Activated CD4-positive, CD25-positive, alpha-beta regulatory T cell treated with anti-CD3 and anti-CD28 coated beads, Interleukin-2, amount 50 U/mL, for 16 hours (primary cell): ENCODE measurements around the gene MAGOH.
"Not testable (repeated sequence)": the region's sequence is repeated elsewhere in the genome, so short reads cannot be mapped to it uniquely, and the experiment has no call there.

Source experiments
- DNase-seq: peaks from one replicate; pipeline ENCODE4 v3.0.0-alpha.2; 2020; ENCODE audit warnings: low read depth, low spot score

Gene MAGOH

GRCh38 chr1:53238197-53239155, at the start of gene MAGOH:
Gene MAGOH, minus strand, starts transcription at chr1:53238518. Its CDS starts 70 bp downstream, at chr1:53238448.
- peak; percentile 90 for DNase-seq

DNA sequence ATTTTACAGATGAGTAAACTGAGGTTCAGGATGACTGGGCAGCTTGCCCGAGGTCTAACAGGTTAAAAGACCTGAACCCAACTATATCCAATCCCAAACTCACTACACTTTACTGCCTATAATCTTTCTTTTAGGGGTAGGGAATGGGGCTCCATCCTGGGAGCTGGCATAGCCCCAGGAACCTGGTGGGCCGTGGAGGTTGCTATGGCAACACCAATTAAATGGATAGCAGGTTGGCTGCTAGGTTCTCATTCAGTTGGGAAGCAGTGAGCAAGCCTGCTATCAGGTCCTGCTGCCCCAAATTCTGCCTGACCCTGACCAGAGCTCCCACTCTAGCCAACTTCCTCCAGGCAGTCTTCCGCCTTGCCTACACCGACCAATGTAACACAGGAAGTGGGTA, 48.6 kb upstream of the MAGOH start:
- DNase-seq, result no peak

DNA sequence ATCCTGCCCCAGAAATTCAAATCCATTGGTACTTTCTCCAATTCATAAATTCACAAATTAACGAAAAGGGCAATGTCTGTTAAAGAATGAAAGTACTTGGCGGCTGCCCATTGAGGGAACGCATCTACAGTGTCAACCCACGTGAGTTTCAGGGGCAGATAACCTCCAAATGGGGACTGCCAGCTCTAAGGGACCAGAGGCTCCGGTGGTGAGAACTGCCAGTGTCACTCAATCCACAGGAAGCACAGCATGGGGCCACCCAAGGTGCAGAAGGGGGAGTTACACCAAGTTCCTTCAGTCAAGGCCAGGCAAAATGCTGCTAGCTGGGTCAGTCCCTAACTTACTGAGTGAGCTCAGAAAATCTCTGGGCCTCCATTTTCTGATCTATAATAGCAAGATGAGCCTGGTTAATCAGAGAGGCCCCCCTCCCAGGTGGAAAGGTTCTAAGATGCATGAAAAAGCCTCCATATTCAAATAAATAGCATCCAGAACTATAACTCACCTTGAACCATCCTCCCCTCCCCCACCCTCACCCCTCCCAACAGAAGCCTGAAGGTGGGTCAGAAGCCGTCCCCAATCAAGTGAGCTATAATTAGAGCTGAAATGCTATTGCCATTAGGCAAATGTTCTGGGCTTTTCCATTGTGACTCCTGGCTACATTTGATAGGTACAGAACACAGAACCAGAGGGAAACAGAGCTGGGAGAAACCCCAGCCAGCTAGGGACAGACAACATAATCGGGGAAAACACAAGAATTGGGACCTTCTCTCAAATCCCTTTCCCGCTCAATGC, 47.8 kb upstream of the MAGOH start:
- no peak for DNase-seq

DNA sequence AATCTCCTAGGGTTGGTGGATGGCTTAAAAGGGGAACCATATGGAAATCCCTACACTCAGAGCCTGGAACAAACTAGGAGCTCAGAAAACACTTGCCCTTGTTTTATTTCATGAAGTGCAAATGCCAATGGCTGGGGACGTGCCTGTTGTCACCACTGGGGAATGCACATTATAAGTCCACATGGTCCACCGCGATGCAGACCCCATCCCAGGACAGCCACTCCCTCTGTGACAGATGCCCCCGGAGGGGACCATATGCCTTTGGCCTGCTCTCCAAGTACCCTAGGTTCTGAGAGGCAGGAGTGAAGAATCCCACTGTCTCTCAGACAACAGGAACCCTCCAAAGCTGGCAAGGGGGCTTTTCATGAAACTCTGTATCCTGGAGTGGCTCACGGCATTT, 47.2 kb upstream of the MAGOH start:
- DNase-seq, result no peak

DNA sequence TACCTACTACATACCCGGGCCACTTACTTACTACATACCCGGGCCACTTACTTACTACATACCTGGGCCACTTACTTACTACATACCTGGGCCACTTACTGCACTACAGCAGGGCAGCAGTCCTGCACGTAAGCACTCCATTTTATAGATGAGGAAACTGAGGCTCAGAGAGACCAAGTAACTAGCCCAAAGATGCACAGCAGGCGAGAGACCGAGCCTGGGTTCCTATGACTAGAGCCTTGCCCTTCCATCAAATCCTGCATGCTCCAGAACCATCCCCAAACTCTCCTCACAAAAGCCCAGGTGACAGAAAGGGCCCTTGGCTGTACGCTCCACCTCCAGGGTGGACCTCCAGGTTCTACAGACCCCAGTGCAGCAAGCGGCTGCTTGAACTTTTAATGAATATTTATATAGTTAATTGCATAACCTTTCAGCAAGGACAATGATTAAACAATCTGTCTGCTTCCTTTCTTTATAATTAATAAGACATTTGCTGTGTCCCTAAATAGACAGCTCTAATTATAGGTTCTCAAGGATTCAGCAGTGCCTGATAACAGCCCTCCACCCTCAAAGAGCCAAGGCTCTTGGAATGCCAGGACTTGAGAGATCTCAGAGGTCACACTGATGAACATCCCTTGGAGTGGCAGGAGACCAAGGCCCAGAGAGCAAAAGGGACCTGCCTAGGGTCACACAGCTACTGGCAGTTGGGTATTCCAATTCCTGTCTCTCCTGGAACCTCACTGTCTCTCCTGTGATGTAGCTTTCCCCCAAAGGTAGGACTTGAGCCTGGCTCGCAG, 46.1 kb upstream of the MAGOH start:
- DNase-seq, result no peak

- not testable (repeated sequence) for DNase-seq
Observed at GRCh38 chr1:53283156-53283555, 44.8 kb upstream of the MAGOH start.

GRCh38 chr1:53281133-53281532, 42.8 kb upstream of the MAGOH start:
- no peak for DNase-seq

DNA sequence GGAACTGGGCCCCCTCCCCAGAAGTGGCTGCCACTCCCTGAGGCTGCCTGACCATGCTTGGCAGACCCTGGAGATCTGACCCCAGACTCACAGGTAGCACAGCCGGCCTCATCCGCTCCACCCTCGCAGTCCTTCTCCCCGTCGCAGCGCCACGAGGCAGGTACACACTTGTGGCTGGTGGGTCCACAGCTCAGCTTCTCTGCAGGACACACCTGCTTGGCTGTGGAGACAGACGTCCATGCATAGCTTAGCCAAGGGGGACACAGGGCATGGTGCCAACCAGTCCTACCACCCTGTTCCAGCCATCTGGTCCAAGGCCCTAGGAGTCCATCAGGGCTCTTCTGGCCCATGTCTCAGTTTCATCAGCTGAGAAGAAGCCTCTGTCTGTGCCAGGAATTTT, 42.2 kb upstream of the MAGOH start:
- DNase-seq, result no peak

DNA sequence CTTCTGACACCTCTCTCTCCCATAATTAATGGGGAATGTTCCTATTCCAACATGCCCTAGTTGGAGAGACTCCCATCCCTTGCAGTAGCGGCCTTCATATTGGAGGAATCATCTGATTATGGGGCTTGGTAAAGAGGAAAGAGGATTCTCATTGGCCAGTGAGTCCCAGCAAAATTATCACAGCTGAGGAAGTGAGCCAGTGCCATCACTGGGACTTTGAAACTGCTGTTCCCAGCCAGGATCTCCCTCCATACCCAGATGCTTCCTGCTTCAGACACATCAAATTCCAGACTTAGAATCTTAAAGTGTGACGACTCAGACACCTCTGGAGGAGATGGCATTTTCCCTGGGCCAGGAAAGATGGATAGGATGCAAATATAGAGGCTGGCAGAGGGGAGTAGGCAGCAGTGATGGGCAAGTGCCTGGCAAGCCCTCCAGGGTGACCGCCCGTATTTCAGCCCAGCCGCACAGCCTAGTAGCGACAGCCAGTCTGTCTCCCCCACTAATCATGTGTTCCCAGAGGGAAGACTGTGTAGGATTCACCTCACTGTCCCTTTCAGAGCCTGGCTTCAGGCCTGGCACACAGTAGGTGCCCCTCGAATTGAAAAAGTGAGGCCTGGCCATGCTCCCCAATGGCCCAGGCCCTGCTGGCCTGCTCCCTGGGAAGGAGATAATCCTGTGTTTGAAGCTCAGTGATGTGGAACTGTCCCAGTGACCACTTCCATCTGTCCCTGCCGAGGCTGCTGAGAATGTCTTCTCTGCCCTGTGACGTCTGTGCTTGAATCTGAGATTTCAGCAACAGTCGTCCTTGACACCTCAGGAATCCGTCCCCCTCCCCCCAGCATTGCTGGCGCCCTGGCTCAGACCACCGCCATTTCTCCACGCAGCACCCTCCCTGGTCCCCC, 41.2 kb upstream of the MAGOH start:
- no peak for DNase-seq

- DNase-seq, result peak; percentile 51
Observed at GRCh38 chr1:53278298-53278725, 40.0 kb upstream of the MAGOH start.

DNA sequence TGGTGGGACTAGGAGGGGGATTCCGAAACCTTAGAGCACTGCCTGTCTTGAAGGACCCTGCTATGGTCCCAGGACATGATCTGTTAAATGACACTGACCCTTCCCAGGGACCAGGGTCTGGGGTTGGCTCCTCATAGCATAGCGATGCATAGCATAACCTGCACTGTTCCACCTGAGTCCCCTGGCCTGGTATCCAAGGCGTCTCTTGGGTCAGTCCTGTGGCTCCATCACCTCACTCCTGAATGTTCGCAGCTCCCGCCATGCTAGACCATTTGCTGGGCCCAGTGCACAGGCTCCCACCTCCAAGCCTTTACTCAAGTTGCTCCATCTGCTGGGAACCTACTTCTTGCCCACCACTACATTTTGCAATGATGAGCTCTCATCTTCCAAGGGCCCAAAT, 39.0 kb upstream of the MAGOH start:
- no peak for DNase-seq

DNA sequence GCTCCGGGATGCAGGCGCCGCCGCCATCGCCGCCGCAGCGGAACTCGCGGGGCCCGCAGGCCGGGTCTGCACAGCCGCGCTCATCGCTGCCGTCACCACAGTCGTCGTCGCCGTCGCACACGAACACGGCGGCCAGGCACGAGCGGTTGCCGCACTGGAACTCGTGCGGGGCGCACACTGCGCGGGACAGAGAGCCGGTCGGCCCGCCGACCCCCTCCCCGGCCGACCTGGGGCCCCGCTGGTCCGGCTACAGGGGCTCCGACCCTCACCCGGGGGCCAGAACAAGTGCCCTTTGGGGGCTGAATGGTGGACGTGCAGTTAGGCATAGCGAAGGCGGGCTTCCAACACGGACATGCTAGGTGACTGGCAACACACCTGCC, 38.6 kb upstream of the MAGOH start:
- no peak for DNase-seq

DNA sequence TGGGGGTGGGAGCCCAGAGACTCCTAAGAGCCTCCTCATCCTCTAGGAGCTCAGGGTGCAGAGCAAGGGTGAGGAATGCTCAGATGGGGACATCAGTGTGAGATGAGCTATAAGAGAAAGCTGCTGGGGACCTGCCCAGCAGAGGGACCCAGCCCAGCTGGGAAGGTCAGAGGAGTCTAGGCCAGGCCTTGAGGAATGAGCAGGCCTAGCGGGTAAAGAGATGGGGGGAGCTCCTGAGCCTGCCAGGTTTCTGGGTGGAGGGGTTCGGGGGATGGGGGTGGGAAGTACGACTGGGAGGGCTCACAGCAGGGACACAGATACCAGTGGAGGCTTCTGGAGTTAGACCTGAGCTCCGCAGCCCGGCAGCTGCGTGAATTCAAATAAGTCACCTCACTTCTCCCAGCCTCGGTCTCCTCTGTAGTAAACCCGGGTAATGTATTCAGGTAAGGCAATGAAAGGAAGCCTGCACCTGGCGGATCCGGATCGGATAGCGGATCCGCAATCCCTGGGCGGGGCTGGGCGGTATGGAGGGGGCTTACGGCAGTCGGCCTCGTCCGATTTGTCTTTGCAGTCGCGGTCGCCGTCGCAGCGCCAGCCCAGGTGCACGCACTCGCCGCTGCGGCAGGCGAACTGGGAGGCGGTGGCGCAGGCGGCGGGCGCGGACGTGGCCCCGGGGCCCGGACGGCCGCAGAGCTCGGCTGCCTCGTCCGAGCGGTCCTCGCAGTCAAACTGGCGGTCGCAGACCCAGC, 38.0 kb upstream of the MAGOH start:
- no peak for DNase-seq

DNA sequence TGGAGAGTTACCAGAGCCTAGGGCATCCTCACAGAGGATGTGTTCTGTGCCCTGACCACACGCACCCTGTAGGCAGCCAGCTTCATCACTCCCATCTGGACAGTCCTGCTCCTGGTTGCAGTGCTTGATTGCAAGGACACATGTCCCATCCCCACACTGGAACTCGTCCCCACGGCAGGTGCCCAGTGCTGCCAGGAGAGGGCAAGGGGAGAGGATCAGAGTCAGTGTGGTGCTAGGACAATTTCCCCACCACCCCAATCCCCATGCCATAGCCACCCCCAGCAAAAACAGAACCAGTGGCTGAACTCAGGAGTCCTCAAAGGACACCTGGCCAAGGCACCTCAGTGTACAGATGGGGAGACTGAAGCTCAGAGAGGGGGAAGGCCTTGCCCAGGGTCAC, 37.2 kb upstream of the MAGOH start:
- DNase-seq, result no peak

- DNase-seq, result no peak
Observed at GRCh38 chr1:53274541-53275185, 36.3 kb upstream of the MAGOH start.

DNA sequence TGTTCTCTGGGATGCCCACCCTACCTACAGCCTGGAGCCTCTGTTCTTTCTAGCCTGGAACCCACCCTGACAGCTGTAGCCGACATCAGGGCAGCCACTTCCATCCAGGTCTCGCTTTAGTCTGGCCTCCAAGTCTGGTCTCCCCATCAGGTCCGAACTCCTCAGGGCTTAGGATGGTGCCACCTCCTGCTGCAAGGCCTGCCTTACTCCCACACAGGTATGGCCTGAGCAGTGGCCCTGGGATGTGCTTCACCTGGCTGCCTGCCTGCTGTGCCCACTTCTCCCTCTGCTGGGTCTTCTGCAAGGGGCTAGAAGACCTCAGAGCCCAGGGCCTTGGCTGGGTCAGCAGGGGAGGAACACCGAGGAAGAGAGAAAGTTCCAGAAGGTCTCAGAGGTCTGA, 35.7 kb upstream of the MAGOH start:
- no peak for DNase-seq

- no peak for DNase-seq
Observed at GRCh38 chr1:53273526-53273925, 35.2 kb upstream of the MAGOH start.

GRCh38 chr1:53272349-53272748, 34.0 kb upstream of the MAGOH start:
- no peak for DNase-seq

DNA sequence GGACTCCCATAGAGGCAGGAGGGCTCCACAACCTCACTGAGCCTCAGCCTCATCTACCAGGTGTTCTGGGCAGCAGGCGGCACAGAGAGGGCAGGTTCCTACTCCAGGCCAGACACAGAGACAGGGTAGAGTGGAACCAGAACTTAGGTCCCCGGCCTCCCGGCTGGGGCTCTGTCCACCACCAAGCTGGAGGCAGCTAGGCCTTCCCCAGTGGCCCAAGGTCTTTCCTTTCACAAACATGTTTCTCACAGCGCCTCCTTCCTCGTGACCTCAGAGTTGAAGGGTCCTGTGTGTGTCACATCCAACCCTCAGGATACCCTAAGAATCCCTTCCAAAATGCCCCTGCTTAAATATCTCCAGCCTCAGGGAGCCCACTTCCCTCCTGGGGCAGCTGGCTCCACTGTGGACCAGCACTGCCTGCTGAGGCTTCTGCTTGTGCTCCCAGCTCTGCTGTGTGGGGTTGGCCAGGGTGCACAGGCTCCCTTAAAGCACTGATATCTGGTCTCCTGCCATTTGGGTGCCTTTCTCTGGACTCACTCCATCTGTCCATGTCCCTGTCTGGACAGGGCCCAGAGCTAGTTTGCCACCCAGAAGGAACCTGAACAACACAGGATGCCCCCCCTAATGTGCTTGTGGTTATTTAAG, 33.2 kb upstream of the MAGOH start:
- no peak for DNase-seq
